Stimulated activated CD4-positive, alpha-beta T cell treated with anti-CD3 and anti-CD28 coated beads, Interleukin-1b, Interleukin-23, amount 100 ng/mL, for 24 hours (primary cell): ENCODE data around the gene LRP1B.
"Not testable (repeated sequence)": the region's sequence is repeated elsewhere in the genome, so short reads cannot be mapped to it uniquely, and the experiment has no call there.

Experiments used
- DNase-seq, 4 experiments: peaks; one replicate each; pipeline ENCODE4 v3.0.0-alpha.2; 2020; ENCODE audit warnings: low read depth in 4 of 4, low spot score in 1 of 4

LRP1B gene

GRCh38 chr2:140288726-140289125 lies 1842.1 kb downstream of the LRP1B start:
- no peak for DNase-seq

GRCh38 chr2:140288213-140288612 lies 1842.6 kb downstream of the LRP1B start:
- DNase-seq = no peak

- DNase-seq = no peak
Measured at GRCh38 chr2:140286377-140286776, 1844.4 kb downstream of the LRP1B start.

- DNase-seq = not testable (repeated sequence)
Measured at GRCh38 chr2:140277344-140277743, 1853.5 kb downstream of the LRP1B start.

GRCh38 chr2:140276661-140277060 lies 1854.2 kb downstream of the LRP1B start:
- no peak for DNase-seq

- no peak for DNase-seq
Measured at GRCh38 chr2:140275427-140275826, 1855.4 kb downstream of the LRP1B start.

- DNase-seq = no peak
Measured at GRCh38 chr2:140274891-140275290, 1855.9 kb downstream of the LRP1B start.

- no peak for DNase-seq
Measured at GRCh38 chr2:140273958-140274357, 1856.9 kb downstream of the LRP1B start.

- DNase-seq = no peak
Measured at GRCh38 chr2:140273408-140273807, 1857.4 kb downstream of the LRP1B start.

- no peak for DNase-seq
Measured at GRCh38 chr2:140270224-140270623, 1860.6 kb downstream of the LRP1B start.

- no peak for DNase-seq
Measured at GRCh38 chr2:140269000-140269399, 1861.8 kb downstream of the LRP1B start.

GRCh38 chr2:140262908-140263307 lies 1867.9 kb downstream of the LRP1B start:
- DNase-seq = no peak

GRCh38 chr2:140257692-140258300 lies 1873.0 kb downstream of the LRP1B start:
- DNase-seq = no peak

- DNase-seq = no peak
Measured at GRCh38 chr2:140256080-140256479, 1874.7 kb downstream of the LRP1B start.

GRCh38 chr2:140249821-140250220 lies 1881.0 kb downstream of the LRP1B start:
- no peak for DNase-seq

- no peak for DNase-seq
Measured at GRCh38 chr2:140248623-140249022, 1882.2 kb downstream of the LRP1B start.

GRCh38 chr2:140247451-140248195 lies 1883.2 kb downstream of the LRP1B start:
- DNase-seq = no peak

GRCh38 chr2:140246957-140247356 lies 1883.9 kb downstream of the LRP1B start:
- DNase-seq = no peak

- DNase-seq = no peak
Measured at GRCh38 chr2:140246058-140246457, 1884.8 kb downstream of the LRP1B start.

GRCh38 chr2:140242889-140243288 lies 1887.9 kb downstream of the LRP1B start:
- DNase-seq = no peak

GRCh38 chr2:140234116-140234515 lies 1896.7 kb downstream of the LRP1B start:
- no peak for DNase-seq

GRCh38 chr2:140210963-140211362 lies 1919.9 kb downstream of the LRP1B start:
- no peak for DNase-seq

GRCh38 chr2:140205093-140205492 lies 1925.7 kb downstream of the LRP1B start:
- DNase-seq = no peak
